Lower leg skin (tissue), 3 donors: ENCODE data around the gene MAPK4.

Experiments used
- POLR2A ChIP-seq, 2 donors: fragments of 450-650 bp; IDR thresholded peaks; one replicate each; pipeline ENCODE4 v1.6.1; 2016 to 2017; ENCODE audit warnings: antibody characterized with exemption in 2 of 2, mild to moderate bottlenecking in 1 of 2, moderate library complexity in 1 of 2
- TF ChIP-seq, protein P1 (sequence below), 3 donors: fragments of 450-650 bp; IDR thresholded peaks; one replicate each; pipeline ENCODE4 v1.5.1; 2016; ENCODE audit warnings: antibody characterized with exemption in 3 of 3, mild to moderate bottlenecking in 3 of 3, moderate library complexity in 2 of 3

DNA sequence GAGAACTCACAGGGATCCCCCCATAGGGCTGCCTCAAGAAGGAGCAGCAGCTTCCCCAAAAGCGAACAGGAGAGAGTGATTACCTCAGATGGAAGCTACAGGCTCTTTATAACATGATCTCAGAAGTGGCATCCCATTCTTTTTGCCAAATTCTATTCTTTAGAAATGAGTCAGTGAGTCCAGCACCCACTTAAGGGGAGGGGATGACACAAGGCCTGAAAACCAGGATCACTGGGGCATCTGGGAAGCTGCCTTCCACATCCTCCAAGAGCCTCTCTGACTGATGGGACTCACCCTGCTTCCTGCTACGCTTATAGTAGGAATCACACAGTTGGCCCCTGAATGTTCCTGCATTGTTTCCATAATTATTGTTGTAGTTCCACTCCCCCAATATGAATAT lies 96.5 kb downstream of the MAPK4 start:
- TF ChIP-seq, protein P1, sequence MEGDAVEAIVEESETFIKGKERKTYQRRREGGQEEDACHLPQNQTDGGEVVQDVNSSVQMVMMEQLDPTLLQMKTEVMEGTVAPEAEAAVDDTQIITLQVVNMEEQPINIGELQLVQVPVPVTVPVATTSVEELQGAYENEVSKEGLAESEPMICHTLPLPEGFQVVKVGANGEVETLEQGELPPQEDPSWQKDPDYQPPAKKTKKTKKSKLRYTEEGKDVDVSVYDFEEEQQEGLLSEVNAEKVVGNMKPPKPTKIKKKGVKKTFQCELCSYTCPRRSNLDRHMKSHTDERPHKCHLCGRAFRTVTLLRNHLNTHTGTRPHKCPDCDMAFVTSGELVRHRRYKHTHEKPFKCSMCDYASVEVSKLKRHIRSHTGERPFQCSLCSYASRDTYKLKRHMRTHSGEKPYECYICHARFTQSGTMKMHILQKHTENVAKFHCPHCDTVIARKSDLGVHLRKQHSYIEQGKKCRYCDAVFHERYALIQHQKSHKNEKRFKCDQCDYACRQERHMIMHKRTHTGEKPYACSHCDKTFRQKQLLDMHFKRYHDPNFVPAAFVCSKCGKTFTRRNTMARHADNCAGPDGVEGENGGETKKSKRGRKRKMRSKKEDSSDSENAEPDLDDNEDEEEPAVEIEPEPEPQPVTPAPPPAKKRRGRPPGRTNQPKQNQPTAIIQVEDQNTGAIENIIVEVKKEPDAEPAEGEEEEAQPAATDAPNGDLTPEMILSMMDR (IDR thresholded peaks at IDR 0.05): no peak
- TF ChIP-seq POLR2A (IDR thresholded peaks at IDR 0.05): no peak
